ENCODE data around the gene ABLIM3. TPM values are rescaled to one million over a fixed set of nuclear protein-coding genes. Genes with fewer than 3 reads are reported as not detected.
A peak's percentile ranks its signal among the peaks of the same experiment; 100 is the strongest.

Gene ABLIM3
- total RNA-seq, 1 experiment from 2014 or later, result 14.3 TPM

- no peaks in the 10 kb centered on the region for H3K79me2 ChIP-seq (ENCODE audit: insufficient read depth, low read length)
- ChIA-PET POLR2A (no interaction called here), CTCF (no interaction called here), RAD21 (ENCODE audit: low non-redundant PET in 1 of 2, low total read pairs in 2 of 2, uncharacterized antibody in 2 of 2, unreplicated experiment in 2 of 2) (no interaction called here)
- TF ChIP-seq, protein P1, sequence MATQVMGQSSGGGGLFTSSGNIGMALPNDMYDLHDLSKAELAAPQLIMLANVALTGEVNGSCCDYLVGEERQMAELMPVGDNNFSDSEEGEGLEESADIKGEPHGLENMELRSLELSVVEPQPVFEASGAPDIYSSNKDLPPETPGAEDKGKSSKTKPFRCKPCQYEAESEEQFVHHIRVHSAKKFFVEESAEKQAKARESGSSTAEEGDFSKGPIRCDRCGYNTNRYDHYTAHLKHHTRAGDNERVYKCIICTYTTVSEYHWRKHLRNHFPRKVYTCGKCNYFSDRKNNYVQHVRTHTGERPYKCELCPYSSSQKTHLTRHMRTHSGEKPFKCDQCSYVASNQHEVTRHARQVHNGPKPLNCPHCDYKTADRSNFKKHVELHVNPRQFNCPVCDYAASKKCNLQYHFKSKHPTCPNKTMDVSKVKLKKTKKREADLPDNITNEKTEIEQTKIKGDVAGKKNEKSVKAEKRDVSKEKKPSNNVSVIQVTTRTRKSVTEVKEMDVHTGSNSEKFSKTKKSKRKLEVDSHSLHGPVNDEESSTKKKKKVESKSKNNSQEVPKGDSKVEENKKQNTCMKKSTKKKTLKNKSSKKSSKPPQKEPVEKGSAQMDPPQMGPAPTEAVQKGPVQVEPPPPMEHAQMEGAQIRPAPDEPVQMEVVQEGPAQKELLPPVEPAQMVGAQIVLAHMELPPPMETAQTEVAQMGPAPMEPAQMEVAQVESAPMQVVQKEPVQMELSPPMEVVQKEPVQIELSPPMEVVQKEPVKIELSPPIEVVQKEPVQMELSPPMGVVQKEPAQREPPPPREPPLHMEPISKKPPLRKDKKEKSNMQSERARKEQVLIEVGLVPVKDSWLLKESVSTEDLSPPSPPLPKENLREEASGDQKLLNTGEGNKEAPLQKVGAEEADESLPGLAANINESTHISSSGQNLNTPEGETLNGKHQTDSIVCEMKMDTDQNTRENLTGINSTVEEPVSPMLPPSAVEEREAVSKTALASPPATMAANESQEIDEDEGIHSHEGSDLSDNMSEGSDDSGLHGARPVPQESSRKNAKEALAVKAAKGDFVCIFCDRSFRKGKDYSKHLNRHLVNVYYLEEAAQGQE (IDR thresholded peaks at IDR 0.05; ENCODE audit: low read depth), result peak; percentile 55
- TF ChIP-seq CBX3 (IDR thresholded peaks at IDR 0.05; ENCODE audit: low read depth), result no peak
- no peak overlapping the region for H3K27ac ChIP-seq (ENCODE audit: low read depth, low read length)
- intact Hi-C loops (cut with micrococcal nuclease), result no loop called here
- ATAC-seq (no peak), DNase-seq (ENCODE audit: low read depth, low spot score) (no peak)
- H3K27me3 ChIP-seq (ENCODE audit: insufficient read depth, low read length), result no peaks in the 10 kb centered on the region
- no peak overlapping the region for H3K4me3 ChIP-seq (replicated peaks in 1 of 2; ENCODE audit: low read depth in 1 of 2, low read length in 2 of 2)
- BruUV-seq (replicated peaks), result no TSS peak
- H3K36me3 ChIP-seq (ENCODE audit: control insufficient read depth in 1 of 2, insufficient read depth in 2 of 2, low read length in 2 of 2), result no peaks in the 10 kb centered on the region
- H4K20me1 ChIP-seq (ENCODE audit: insufficient read depth), result no peaks in the 10 kb centered on the region
- H3K9ac ChIP-seq (ENCODE audit: low read length), result no peak overlapping the region
- H3K9me2 ChIP-seq (ENCODE audit: insufficient read depth), result no peaks in the 10 kb centered on the region
- no peak overlapping the region for H3K4me2 ChIP-seq (ENCODE audit: low read length)
- no peaks in the 10 kb centered on the region for H3K9me3 ChIP-seq (ENCODE audit: control insufficient read depth in 1 of 2, insufficient read depth in 1 of 2, low read depth in 1 of 2, low read length in 2 of 2)
- no peaks in the 10 kb centered on the region for H3K4me1 ChIP-seq (ENCODE audit: control insufficient read depth in 1 of 2, insufficient read depth in 2 of 2, low read length in 2 of 2)
- no peak overlapping the region for H2AFZ ChIP-seq (ENCODE audit: low read depth, low read length, poor library complexity, severe bottlenecking)
Observed at GRCh38 chr5:149254506-149254905, 113.2 kb downstream of the ABLIM3 start.

DNA sequence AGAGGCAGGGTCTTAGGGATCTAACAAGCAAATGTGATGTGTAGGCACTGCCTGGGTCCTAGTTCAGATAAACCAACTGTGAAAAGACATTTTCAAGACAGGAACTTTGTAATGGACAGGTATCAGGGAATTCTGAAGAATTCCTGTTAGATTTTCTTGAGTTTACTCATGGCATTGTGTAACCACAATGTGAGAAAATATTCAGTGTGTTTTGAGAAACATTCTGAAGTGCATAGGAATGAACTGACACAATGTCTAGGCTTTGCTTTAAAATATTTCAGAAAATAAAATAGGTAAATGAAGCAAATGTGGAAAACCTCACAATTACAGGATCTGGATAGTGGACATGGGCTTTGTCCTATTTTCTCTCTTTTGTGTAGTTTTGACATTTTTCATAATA, 115.2 kb downstream of the ABLIM3 start:
- H3K27me3 ChIP-seq (ENCODE audit: insufficient read depth, low read length), result no peaks in the 10 kb centered on the region
- H3K4me3 ChIP-seq (replicated peaks in 1 of 2; ENCODE audit: low read depth in 1 of 2, low read length in 2 of 2), result no peak overlapping the region
- H2AFZ ChIP-seq (ENCODE audit: low read depth, low read length, poor library complexity, severe bottlenecking), result no peak overlapping the region
- DNase-seq (ENCODE audit: low read depth, low spot score), result no peak
- intact Hi-C loops (cut with micrococcal nuclease), result no loop called here
- no peak for ATAC-seq
- ChIA-PET CTCF (no interaction called here), RAD21 (ENCODE audit: low non-redundant PET in 1 of 2, low total read pairs in 2 of 2, uncharacterized antibody in 2 of 2, unreplicated experiment in 2 of 2) (no interaction called here), POLR2A (no interaction called here)
- no TSS peak for BruUV-seq (replicated peaks)
- no peaks in the 10 kb centered on the region for H4K20me1 ChIP-seq (ENCODE audit: insufficient read depth)
- H3K9ac ChIP-seq (ENCODE audit: low read length), result no peak overlapping the region
- H3K79me2 ChIP-seq (ENCODE audit: insufficient read depth, low read length), result no peaks in the 10 kb centered on the region
- H3K36me3 ChIP-seq (ENCODE audit: control insufficient read depth in 1 of 2, insufficient read depth in 2 of 2, low read length in 2 of 2), result no peaks in the 10 kb centered on the region
- no peaks in the 10 kb centered on the region for H3K4me1 ChIP-seq (ENCODE audit: control insufficient read depth in 1 of 2, insufficient read depth in 2 of 2, low read length in 2 of 2)
- H3K9me2 ChIP-seq (ENCODE audit: insufficient read depth), result no peaks in the 10 kb centered on the region
- H3K4me2 ChIP-seq (ENCODE audit: low read length), result no peak overlapping the region
- no peaks in the 10 kb centered on the region for H3K9me3 ChIP-seq (ENCODE audit: control insufficient read depth in 1 of 2, insufficient read depth in 1 of 2, low read depth in 1 of 2, low read length in 2 of 2)
- no peak overlapping the region for H3K27ac ChIP-seq (ENCODE audit: low read depth, low read length)
- no peak for TF ChIP-seq CEBPB (IDR thresholded peaks at IDR 0.05; ENCODE audit: low read depth)
- TF ChIP-seq SIN3A (IDR thresholded peaks at IDR 0.05; ENCODE audit: low read depth), result no peak
- TF ChIP-seq EZH2 (IDR thresholded peaks at IDR 0.05), result no peak
- no peak for TF ChIP-seq CBX3 (IDR thresholded peaks at IDR 0.05; ENCODE audit: low read depth)
- TF ChIP-seq YY1 (IDR thresholded peaks at IDR 0.05; ENCODE audit: extremely low read depth, insufficient replicate concordance, low read depth, low read length), result no peak
- TF ChIP-seq ZNF274 (IDR thresholded peaks at IDR 0.05; ENCODE audit: low read depth, low read length), result no peak
- TF ChIP-seq, protein P1 (IDR thresholded peaks at IDR 0.05; ENCODE audit: low read depth), result no peak
- no peak for TF ChIP-seq ZFX (IDR thresholded peaks at IDR 0.05)
- no peak for TF ChIP-seq CTCF (IDR thresholded peaks at IDR 0.05 in 2 of 3, conservative IDR thresholded peaks at IDR 0.05 in 1 of 3; ENCODE audit: borderline replicate concordance in 1 of 3, insufficient read depth in 1 of 3, low read depth in 2 of 3, low read length in 2 of 3)
- TF ChIP-seq RAD21 (IDR thresholded peaks at IDR 0.05; ENCODE audit: low read depth), result no peak
- TF ChIP-seq EZH2phosphoT487 (IDR thresholded peaks at IDR 0.05; ENCODE audit: borderline replicate concordance), result no peak

All from HCT116 (cell line).